MM.1S (cell line): ENCODE results near the gene POLL.

Experiments
- DNase-seq: peaks from one replicate; pipeline ENCODE4 v3.0.0-alpha.2; 2015
- H2AFZ ChIP-seq: fragments of 300-600 bp; sonication (generic); 2 replicates; pipeline ENCODE4 v1.6.0; 2016; ENCODE audit warnings: antibody characterized with exemption, low read length
- H3F3A ChIP-seq: fragments of 300-600 bp; sonication (generic); 2 replicates; pipeline ENCODE4 v1.6.1; 2016; ENCODE audit warnings: mild to moderate bottlenecking, antibody characterized with exemption, low read length, moderate library complexity, mixed read lengths; ENCODE audit not compliant: insufficient read depth
- H3K27ac ChIP-seq: fragments of 300-600 bp; sonication (generic); 2 replicates; pipeline ENCODE4 v1.5.1; 2016; ENCODE audit warnings: mild to moderate bottlenecking, low read length
- H3K27me3 ChIP-seq: fragments of 300-600 bp; sonication (generic); replicated peaks from 2 replicates; pipeline ENCODE4 v1.6.0; 2016; ENCODE audit warnings: low read length; ENCODE audit not compliant: insufficient read depth
- H3K36me3 ChIP-seq: fragments of 300-600 bp; sonication (generic); replicated peaks from 2 replicates; pipeline ENCODE4 v1.6.1; 2016; ENCODE audit warnings: mild to moderate bottlenecking, low read length, mixed read lengths; ENCODE audit not compliant: insufficient read depth
- H3K4me1 ChIP-seq: fragments of 300-600 bp; sonication (generic); 2 replicates; pipeline ENCODE4 v1.6.1; 2016; ENCODE audit warnings: low read length, mixed read lengths
- H3K4me2 ChIP-seq: fragments of 300-600 bp; sonication (generic); 2 replicates; pipeline ENCODE4 v1.6.0; 2016; ENCODE audit warnings: low read depth, low read length
- H3K4me3 ChIP-seq: fragments of 300-600 bp; sonication (generic); 2 replicates; pipeline ENCODE4 v1.5.1; 2016; ENCODE audit warnings: low read length, mixed read lengths
- H3K79me2 ChIP-seq: fragments of 300-600 bp; sonication (generic); 2 replicates; pipeline ENCODE4 v1.6.1; 2016; ENCODE audit warnings: mixed run types, low read length, mixed read lengths
- H3K9ac ChIP-seq: fragments of 300-600 bp; sonication (generic); 2 replicates; pipeline ENCODE4 v1.6.1; 2016; ENCODE audit warnings: low read length, mixed read lengths
- H3K9me2 ChIP-seq: fragments of 300-600 bp; sonication (generic); replicated peaks from 2 replicates; pipeline ENCODE4 v1.6.1; 2016; ENCODE audit warnings: mild to moderate bottlenecking, low read length, mixed read lengths; ENCODE audit not compliant: insufficient read depth
- H3K9me3 ChIP-seq: fragments of 300-600 bp; sonication (generic); replicated peaks from 2 replicates; pipeline ENCODE4 v1.6.1; 2016; ENCODE audit warnings: mild to moderate bottlenecking, low read length, mixed read lengths; ENCODE audit not compliant: insufficient read depth
- H4K20me1 ChIP-seq: fragments of 300-600 bp; sonication (generic); 2 replicates; pipeline ENCODE4 v1.6.1; 2016; ENCODE audit warnings: mild to moderate bottlenecking, low read length, moderate library complexity, mixed read lengths; ENCODE audit not compliant: insufficient read depth
- EZH2 ChIP-seq: fragments of 300-600 bp; sonication (generic); optimal IDR thresholded peaks from 2 replicates; pipeline ENCODE3; 2017; ENCODE audit warnings: low read depth, mild to moderate bottlenecking, antibody characterized with exemption, low read length, mixed read lengths
- EZH2phosphoT487 ChIP-seq: fragments of 300-600 bp; sonication (generic); IDR thresholded peaks from 2 replicates; pipeline ENCODE4 v1.6.1; 2018; ENCODE audit warnings: antibody characterized with exemption, low read length
- TF ChIP-seq, protein P1 (sequence below): fragments of 300-600 bp; sonication (generic); IDR thresholded peaks from 2 replicates; pipeline ENCODE4 v1.5.1; 2016; ENCODE audit warnings: antibody characterized with exemption, low read length, mixed read lengths

Gene POLL

DNA sequence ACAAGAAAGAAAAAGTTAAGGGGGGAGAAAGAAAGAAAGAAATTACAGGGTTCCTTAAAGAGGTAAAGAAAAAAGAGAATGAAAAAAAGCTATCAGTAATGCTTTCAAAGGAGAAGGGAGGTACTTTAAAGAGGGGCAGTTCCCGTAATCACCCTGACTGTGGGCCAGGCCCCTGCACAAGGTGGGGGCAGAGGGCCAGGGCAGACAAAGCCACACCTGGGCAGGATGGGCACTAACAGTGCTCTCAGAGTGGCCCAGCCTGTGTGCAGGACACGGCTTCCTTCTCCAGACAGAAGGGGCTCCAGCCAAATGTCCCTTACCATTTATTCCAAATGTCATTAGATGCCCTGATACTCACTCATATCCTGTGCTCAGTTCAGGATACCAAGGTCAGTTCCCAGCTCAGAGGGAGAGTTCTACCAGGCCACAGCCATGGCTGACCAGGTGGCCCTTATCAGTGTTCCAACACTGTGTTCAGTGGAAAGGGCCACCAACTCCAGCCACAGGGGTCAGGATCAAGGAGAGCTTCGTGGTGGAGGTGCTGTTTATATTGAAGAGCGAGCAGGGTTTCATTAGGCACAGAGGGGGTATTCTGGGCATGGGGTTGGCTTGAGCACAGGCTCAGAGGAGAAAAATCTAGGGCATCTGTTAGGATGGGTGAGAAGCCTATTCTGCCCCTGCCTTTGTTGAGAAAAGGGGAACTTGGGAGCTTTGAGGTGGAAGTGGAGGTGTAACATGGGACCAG, 29.9 kb upstream of the POLL start:
- Histone ChIP-seq H3K4me2 (no peak overlapping the region), H3K27ac (no peak overlapping the region), H3K9me3 (no peaks in the 10 kb centered on the region), H3K36me3 (no peaks in the 10 kb centered on the region), H3K27me3 (no peaks in the 10 kb centered on the region), H3K4me3 (no peak overlapping the region), H3K4me1 (no peaks in the 10 kb centered on the region), H3K79me2 (no peaks in the 10 kb centered on the region), H3F3A (no peaks in the 10 kb centered on the region), H3K9me2 (no peaks in the 10 kb centered on the region), H2AFZ (no peak overlapping the region), H4K20me1 (no peaks in the 10 kb centered on the region), H3K9ac (no peak overlapping the region)
- TF ChIP-seq EZH2 = no peak
- TF ChIP-seq, protein P1, sequence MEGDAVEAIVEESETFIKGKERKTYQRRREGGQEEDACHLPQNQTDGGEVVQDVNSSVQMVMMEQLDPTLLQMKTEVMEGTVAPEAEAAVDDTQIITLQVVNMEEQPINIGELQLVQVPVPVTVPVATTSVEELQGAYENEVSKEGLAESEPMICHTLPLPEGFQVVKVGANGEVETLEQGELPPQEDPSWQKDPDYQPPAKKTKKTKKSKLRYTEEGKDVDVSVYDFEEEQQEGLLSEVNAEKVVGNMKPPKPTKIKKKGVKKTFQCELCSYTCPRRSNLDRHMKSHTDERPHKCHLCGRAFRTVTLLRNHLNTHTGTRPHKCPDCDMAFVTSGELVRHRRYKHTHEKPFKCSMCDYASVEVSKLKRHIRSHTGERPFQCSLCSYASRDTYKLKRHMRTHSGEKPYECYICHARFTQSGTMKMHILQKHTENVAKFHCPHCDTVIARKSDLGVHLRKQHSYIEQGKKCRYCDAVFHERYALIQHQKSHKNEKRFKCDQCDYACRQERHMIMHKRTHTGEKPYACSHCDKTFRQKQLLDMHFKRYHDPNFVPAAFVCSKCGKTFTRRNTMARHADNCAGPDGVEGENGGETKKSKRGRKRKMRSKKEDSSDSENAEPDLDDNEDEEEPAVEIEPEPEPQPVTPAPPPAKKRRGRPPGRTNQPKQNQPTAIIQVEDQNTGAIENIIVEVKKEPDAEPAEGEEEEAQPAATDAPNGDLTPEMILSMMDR = no peak
- TF ChIP-seq EZH2phosphoT487 = no peak
- DNase-seq = no peak

GRCh38 chr10:101617102-101617823, 29.2 kb upstream of the POLL start:
- H3K4me2 ChIP-seq = no peak overlapping the region
- no peak for DNase-seq

DNA sequence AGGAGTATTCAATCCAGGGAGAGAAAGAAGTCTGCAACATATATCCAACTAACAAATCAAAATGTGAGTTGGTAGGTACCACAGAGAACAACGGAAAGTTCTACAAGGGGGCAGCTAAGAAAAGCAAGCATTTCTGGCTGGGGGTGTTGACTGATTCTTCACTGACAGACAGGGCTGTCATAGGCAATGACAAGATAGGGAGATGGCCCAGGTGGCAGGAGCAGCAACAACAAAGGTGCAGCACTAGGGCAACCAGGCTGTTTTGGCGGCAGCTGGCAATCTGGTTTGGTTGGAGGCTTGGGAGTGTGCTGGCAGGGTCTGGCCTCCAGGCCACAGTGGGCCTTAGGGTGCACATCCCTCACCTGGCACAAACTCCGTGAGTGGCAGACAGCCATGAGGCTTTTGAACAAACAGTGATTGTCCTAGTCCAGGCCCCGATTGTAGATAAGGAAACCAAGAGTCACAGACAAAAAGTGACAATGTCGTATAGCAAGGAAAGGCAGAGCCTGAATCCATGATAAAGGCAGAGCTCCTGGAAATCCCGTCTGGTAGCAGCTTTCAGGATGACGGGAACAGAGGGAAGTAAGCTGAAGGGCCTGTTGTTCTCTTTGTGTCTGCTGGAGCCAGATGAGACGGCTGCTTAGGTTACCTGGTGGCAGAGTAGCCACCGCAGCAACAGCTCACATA, 28.5 kb upstream of the POLL start:
- Histone ChIP-seq H3K36me3 (no peaks in the 10 kb centered on the region), H3K27me3 (no peaks in the 10 kb centered on the region), H4K20me1 (no peaks in the 10 kb centered on the region), H3K9me3 (no peaks in the 10 kb centered on the region), H3F3A (no peaks in the 10 kb centered on the region), H3K9ac (no peak overlapping the region), H3K79me2 (no peaks in the 10 kb centered on the region), H3K4me2 (no peak overlapping the region), H3K4me1 (no peaks in the 10 kb centered on the region), H3K27ac (no peak overlapping the region), H3K9me2 (no peaks in the 10 kb centered on the region), H2AFZ (no peak overlapping the region), H3K4me3 (no peak overlapping the region)
- no peak for TF ChIP-seq EZH2
- TF ChIP-seq, protein P1 = no peak
- no peak for TF ChIP-seq EZH2phosphoT487
- DNase-seq = no peak

More at GRCh38 chr10:101617102-101617823, 29.2 kb upstream of the POLL start:
- Histone ChIP-seq H2AFZ (no peak overlapping the region), H3K4me1 (no peaks in the 10 kb centered on the region), H3K4me3 (no peak overlapping the region), H3K79me2 (no peaks in the 10 kb centered on the region), H3K27ac (no peak overlapping the region), H3K27me3 (no peaks in the 10 kb centered on the region), H3K9me3 (no peaks in the 10 kb centered on the region), H3K9ac (no peak overlapping the region), H4K20me1 (no peaks in the 10 kb centered on the region), H3F3A (no peaks in the 10 kb centered on the region), H3K36me3 (no peaks in the 10 kb centered on the region), H3K9me2 (no peaks in the 10 kb centered on the region)
- TF ChIP-seq, protein P1 = no peak
- TF ChIP-seq EZH2phosphoT487 (no peak), EZH2 (no peak)
